ENCODE results near the gene NDFIP1.

GRCh38 chr5:142095651-142096330 is 12.8 kb upstream of the NDFIP1 start:
- TF ChIP-seq CTCF (IDR thresholded peaks at IDR 0.05) (no peak), POLR2AphosphoS5 (IDR thresholded peaks at IDR 0.05) (peak in 1 of 2 donors; percentile 22), EP300 (IDR thresholded peaks at IDR 0.05) (peak in 1 of 4 donors; percentile 3)
